ENCODE results near the gene CD52.
A peak's percentile ranks its signal among the peaks of the same experiment; 100 is the strongest.

CD52 gene

DNA sequence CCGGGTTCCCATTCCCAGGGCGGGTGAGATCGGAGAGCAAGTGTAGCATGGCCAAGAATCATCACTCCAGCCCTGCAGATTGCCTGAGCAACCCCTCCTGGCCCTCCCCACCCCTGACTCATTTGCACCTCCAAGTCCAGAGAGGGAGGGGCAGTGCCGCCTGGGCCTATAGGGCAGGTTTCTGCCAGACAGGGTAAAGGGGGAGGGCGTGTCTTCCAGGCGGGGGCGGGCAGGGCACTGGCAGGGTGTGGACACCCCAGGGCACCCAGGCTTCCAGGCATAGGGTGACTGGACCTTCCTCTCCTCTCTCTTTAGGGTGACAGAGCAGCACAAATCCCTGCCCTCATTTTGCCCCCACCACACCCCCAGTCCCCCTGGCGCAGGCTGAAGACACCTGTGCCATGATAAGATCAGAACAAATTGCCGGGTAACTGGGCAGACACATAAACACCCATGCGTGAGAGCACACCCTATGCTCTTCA is 39.4 kb downstream of the CD52 start:
- DNase-seq: no peak

DNA sequence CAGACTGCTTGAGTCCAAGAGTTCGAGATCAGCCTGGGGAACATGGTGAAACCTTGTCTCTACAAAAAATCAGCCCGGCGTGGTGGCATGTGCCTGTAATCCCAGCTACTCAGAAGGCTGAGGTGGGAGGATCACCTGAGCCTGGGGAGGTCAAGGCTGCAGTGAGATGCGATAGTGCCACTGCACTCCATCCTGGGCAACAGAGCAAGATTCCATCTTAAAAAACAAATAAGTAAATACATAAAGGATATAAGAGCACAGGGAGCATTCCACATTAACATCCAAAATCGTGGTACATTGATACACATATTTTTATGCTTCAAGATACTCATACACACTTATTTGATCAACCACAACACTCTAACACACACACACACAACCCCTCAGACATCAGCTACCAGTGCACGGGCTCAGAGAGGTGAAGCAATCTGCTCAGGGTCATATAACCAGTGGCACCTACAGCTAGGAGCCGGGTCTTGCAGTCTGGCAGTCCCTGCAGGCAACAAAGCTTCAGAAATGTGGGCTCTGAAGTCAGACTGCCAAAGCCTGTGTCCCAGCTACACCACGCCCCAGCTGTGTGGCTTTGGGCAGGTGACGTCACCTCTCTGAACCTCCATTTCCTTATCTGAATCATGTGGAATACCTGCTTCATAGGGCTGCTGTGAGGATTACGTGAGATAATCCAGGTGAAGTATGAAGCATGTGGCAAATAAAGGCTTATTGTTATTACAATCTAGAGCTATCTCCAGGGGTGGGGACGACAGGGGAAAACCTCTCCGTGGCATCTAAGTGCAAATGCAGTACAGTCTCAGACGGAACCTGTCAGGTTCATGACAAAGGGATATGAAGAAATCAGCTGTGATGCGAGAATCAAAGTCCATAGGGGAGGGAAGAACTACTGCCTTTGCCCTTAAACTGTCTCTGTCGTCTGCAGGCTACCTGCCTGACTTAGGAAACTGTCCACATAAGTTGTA is 40.9 kb downstream of the CD52 start:
- no peak for DNase-seq

DNA sequence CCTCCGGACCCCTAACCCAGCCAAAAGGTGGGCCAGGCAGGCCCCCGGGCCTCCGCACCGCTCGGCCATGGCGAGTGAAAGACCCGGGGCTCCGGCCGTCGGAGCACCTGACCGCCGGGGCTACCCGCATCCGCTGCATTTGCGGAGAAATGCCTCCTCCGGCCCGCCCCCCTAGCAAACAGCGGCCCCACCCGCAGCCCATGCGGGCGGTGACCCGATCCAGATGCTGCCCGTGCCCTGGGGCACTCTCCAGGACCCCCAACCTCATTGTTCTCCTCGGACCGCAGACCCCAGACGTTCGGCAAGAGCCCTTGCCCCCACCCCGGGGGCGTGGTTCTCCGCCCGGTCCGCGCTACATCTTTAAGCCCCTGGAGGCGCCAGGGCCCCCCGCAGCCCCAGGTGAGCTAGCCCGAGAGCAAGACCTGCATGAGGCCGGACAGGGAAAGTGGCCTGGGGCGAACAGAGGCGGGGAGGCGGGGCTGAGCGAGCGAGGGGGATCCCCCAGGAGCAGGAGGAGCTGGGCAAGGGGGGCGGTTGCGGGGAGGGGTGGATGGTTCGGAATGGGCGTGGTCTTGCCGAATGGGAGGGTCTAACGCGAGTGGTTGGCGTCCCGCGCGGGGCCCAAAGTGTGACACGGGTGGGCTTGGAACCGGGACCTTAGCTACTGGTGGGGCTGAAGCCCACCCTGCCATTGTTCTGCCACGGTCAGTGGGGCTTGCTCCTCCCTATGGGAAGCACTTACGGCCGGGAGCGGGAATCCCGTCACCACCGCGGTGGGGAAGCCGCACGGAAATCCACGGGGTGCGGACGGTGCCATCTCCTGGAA is 42.4 kb downstream of the CD52 start:
- no peak for DNase-seq

DNA sequence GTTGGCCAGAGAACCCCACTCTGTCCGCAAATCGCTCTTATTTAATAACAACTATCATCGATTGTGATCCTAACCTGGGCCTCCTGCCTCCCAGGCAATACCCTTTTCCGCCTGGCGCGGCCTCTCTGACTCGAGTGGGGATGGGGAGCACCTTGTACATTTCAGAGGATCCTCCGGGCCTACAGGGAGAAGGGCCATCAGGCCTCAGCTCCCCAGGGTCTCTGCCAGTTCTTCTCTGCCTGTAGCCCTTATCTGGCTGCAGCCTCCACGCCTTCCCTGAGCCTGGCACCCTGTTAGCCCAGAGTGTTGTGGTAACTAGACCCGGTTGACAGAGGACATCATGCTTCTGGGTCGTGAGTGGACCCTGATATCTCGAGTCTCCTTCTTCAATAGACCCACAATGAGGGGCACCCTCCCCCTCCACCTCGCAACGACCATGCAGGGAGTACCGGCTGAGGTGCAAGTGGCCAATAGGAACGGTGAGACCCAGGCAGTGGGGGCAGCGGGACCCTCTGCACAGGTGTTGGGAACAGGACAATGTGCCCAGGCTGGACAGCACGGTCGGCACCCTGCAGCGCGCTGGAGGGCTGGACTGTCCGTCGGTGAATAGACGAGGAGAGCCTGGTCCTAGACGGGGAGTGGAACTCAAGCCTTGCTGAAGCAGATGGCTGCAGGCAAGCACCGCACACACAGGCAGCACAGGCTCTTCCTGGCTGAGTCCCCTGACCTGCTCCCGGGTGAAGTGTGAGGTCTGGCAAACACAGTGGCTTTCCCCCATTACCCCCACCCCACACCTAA is 43.2 kb downstream of the CD52 start:
- DNase-seq: no peak

DNA sequence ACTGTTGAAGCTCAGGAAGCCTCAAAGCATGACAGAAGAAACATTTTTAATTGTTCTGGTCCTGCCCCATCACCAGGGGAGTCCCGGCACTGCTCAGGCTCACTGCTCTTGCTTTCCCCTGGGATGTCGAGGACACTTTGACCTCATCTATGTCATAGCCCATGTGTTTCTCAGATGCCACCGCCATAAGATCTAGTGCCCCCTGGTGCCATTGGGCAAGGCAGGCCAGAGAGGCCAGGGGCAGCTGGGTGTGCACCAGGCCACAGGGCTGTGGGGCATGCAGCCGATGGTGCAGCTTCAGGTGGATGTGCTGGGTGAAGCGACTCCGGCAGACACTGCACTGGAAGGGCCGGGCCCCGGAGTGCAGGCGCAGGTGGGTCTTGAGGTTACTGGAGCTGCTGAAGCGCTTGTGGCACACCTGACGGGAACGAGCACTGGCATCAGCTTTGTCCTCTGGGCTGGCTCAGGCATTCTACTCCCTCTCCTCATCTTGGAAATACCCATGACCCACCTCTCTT is 43.9 kb downstream of the CD52 start:
- DNase-seq: no peak

DNA sequence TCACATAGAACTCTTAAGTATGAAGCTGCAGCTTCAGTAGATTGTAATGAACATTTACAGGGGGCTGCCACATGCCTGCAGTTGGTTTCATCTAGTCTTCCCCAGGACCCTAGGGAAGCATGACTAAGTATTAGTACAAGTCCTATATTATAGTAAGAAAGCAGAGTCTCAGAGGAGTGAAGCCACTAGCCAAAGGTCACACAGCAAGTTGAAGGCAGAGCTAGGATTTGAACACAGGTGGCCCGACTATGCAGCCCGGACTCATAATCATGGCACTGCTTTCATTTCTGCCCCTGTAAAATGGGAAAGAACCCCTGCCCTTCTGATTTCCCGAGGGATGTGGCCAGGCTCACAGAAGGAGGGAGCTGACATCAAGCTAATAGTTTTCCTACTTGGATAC is 44.6 kb downstream of the CD52 start:
- DNase-seq: no peak

DNA sequence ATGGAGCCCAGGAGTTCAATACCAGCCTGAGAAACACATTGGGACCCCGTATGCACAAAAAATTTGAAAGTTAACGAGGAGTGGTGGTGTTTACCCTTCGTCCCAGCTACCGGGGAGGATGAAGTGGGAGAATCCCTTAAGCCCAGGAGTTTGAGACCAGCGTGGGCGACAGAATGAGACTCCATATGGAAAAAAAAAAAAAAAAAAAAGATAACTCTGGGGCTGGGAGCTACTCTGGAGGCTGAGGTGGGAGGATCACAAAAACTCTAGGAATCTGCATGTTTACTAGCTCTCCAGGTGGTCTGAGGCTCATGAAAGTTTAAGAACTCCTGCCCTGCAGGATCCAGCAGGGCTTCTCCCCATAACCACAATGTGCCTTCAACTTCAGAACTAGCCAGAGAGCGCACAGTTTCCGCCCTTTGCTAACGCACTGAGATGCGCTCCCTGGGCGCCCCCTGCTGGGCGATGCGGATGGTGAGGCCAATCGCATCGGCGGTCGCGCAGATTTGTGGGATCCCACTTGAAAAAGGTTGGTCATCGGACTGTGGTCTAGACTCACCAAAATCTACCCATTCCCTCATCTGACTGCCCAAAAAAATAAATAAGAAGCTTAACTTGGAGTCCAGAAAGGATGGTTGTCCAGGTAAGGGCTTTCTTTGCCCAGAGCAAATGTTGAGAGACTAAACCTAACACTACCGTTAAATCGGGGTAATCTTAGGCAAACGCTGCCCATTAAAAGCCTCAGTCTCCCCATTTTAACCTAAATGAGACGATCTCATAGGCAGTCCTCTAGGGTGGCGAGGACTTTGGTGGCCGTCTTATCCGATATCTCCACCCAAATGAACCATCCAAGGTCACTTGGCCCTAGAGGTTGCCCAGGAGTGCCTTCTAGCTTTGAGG is 46.0 kb downstream of the CD52 start:
- peak; percentile 41 for DNase-seq

DNA sequence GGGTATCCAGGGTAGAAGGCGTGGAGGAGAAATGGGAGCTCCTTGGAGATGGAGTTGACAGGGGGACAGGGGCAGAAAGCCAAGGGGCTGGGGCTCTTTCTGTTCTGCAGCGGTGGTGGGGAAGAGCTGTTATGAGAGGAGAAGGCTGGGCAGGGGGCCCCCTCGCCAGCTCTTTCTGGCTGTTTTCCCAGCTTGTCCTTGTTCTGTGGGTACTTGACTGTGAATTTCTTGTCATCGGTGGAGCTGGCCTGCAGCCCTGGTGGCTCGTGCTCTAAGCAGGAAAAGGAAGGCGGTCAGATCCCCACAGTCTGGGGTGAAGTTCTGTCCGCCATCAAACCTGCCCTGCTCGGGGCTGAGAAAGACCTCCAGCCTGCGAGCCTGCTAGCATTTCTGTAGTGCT is 47.2 kb downstream of the CD52 start:
- no peak for DNase-seq

DNA sequence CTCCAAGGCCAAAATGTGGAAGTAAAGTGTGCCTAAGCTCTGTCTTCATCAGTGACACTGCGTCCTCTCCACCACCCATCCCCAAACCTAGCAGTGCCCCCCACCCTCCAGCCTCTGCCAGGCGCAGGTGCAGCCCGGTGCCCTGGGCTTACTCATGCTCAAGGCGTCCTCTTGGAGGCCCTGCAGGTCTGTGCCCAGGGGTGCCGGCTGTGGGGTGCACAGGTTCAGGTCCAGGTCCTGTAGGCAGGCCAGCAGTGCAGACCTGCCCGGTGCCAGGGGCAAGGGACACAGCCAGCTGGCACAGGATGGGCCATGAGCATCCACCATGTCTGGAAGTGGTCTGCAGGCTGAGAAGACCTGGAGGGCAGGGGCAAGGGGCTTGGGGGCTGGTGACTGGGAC is 49.7 kb downstream of the CD52 start:
- DNase-seq: no peak

DNA sequence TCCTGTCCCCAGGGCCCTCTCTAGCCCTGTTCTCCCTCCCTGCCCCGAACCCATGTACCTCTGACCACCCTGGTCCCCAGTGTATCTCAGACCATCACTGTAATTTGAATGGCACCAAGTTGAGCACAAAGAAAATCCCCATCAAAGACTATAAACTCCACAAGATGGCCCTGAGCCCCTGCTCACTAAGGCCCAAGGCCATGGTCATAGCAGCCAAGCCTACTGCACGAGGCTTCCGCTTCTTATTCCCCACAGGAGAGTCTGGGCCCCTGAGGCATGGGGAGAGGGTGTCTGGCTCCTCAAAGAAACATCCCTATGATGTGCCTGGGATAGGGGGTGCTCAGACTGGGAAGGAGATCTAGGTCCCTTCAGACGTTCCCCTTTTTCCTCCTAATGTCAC is 50.2 kb downstream of the CD52 start:
- DNase-seq: no peak

DNA sequence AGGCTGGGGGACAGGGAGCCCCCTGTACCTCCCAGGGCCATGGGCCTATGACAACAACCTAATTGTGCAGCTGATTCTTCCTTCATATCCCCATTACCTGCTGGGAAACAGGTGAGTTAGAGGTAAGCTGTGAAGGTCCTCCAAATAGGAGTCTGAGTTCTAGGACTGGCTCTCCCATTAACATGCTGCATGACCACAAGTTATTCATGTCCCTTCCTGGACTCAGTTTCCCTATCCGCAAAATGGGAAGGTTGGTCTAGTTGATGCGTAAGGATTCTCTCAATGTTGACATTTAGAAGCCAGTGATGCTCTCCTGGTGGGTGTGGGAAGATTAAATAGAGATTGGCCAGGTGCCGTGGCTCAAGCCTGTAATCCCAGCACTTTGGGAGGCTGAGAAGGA is 50.7 kb downstream of the CD52 start:
- DNase-seq: no peak
